PC-9 (cell line): ENCODE measurements around the gene CORIN. TPM values are rescaled to one million over a fixed set of nuclear protein-coding genes. Genes with fewer than 3 reads are reported as not detected.

Experiments used
- BruUV-seq: library from RNA; stranded (reverse); fragments of 400-500 nt; replicated peaks from 2 replicates; lab custom pipeline; 2021; lab: Mats Ljungman, UMichigan
- CTCF ChIA-PET: fragments of 300-600 bp; sonication (Branson Sonifier 250); formaldehyde crosslinking; loops from one replicate; lab custom pipeline; 2022; ENCODE audit warnings: antibody characterized with exemption; lab: Charles Lee
- POLR2A ChIA-PET: fragments of 300-600 bp; sonication (Branson Sonifier 250); formaldehyde crosslinking; loops from one replicate; lab custom pipeline; 2022; ENCODE audit warnings: antibody characterized with exemption; ENCODE audit not compliant: unreplicated experiment; lab: Charles Lee
- DNase-seq, 2 experiments: peaks; one replicate each; pipeline versions ENCODE4 v3.0.0 to v3.0.0-alpha.2; 2015 to 2022; ENCODE audit warnings: mixed read lengths in 1 of 2
- H2AFZ ChIP-seq: fragments of 200-600 bp; sonication (generic); 2 replicates; pipeline ENCODE4 v1.8.1; 2017; ENCODE audit warnings: antibody characterized with exemption
- H3F3A ChIP-seq: fragments of 200-600 bp; sonication (generic); 2 replicates; pipeline ENCODE4 v1.8.1; 2017; ENCODE audit warnings: antibody characterized with exemption, mild to moderate bottlenecking, low read depth; ENCODE audit not compliant: insufficient read depth
- H3K27ac ChIP-seq: fragments of 200-600 bp; sonication (generic); 2 replicates; pipeline ENCODE4 v1.6.1; 2016; ENCODE audit warnings: mixed run types
- H3K27me3 ChIP-seq: fragments of 200-600 bp; sonication (generic); 2 replicates; pipeline ENCODE4 v1.6.1; 2016; ENCODE audit warnings: low read depth, mixed run types; ENCODE audit not compliant: insufficient read depth
- H3K36me3 ChIP-seq: fragments of 200-600 bp; sonication (generic); 2 replicates; pipeline ENCODE4 v1.6.1; 2016; ENCODE audit warnings: low read depth, mixed run types
- H3K4me1 ChIP-seq: fragments of 200-600 bp; sonication (generic); replicated peaks from 2 replicates; pipeline ENCODE4 v1.6.1; 2016; ENCODE audit warnings: mixed run types; ENCODE audit not compliant: insufficient read depth
- H3K4me2 ChIP-seq: fragments of 200-600 bp; sonication (generic); 2 replicates; pipeline ENCODE4 v1.6.1; 2017; ENCODE audit warnings: mixed run types
- H3K4me3 ChIP-seq: fragments of 200-600 bp; sonication (generic); 2 replicates; pipeline ENCODE4 v1.6.1; 2016; ENCODE audit warnings: mixed run types
- H3K79me2 ChIP-seq: fragments of 200-600 bp; sonication (generic); 2 replicates; pipeline ENCODE4 v1.6.1; 2017; ENCODE audit warnings: low read depth, mixed run types
- H3K9me2 ChIP-seq: fragments of 200-600 bp; sonication (generic); 2 replicates; pipeline ENCODE4 v1.8.1; 2017; ENCODE audit warnings: mild to moderate bottlenecking; ENCODE audit not compliant: insufficient read depth
- H3K9me3 ChIP-seq: fragments of 200-600 bp; sonication (generic); 2 replicates; pipeline ENCODE4 v1.8.1; 2016; ENCODE audit warnings: low read depth; ENCODE audit not compliant: insufficient read depth
- H4K20me1 ChIP-seq: fragments of 200-600 bp; sonication (generic); 2 replicates; pipeline ENCODE4 v1.8.1; 2017; ENCODE audit not compliant: insufficient read depth
- CTCF ChIP-seq: fragments of 200-600 bp; sonication (generic); conservative IDR thresholded peaks from 2 replicates; pipeline ENCODE4 v1.6.1; 2017; ENCODE audit warnings: mixed run types, antibody characterized with exemption, mild to moderate bottlenecking, moderate library complexity
- EZH2 ChIP-seq: fragments of 200-600 bp; sonication (generic); IDR thresholded peaks from 2 replicates; pipeline ENCODE4 v1.8.0; 2017; ENCODE audit warnings: antibody characterized with exemption, low read depth
- intact Hi-C: fragments of 100-400 bp; cut with micrococcal nuclease; formaldehyde crosslinking; loops from one replicate; pipeline ENCODE4 v1.10.0; 2022; ENCODE audit not compliant: unreplicated experiment
- total RNA-seq: library from RNA; stranded (reverse); gene quantifications from 2 replicates; pipeline ENCODE4 v1.2.3, GENCODE V29; 2021

The CORIN gene
- total RNA-seq, 1 experiment from 2014 or later, result not detected

DNA sequence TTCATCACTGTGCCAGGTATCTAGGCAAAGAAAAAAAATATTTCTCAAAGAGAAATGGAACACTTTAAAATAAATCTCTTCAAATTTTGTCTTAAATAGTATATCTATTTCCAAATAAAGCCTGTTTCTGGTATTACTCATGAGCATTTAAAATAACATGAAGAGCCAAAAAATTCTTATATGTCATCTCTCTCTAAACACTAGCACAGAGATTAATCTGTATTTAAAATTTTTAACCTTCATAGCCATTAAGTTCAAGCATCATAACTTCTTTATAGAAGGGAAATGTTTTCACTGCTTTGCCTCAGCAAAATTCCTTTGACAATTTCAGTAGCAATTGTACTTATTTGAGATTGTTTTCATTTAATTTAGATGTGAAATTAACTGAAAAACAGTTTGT, 5.1 kb upstream of the CORIN start:
- CTCF ChIA-PET, result no interaction called here
- POLR2A ChIA-PET, result no interaction called here
- H3K36me3 ChIP-seq, result peaks cover 20% of the 10 kb centered on the region

GRCh38 chr4:47840291-47840690, 2.4 kb upstream of the CORIN start:
- Histone ChIP-seq H3K9me3 (no peaks in the 10 kb centered on the region), H3K27ac (no peak overlapping the region), H3K36me3 (0 out of 2 replicates have a peak, but pooled peaks cover 11% of the 10 kb centered on the region), H3K27me3 (no peaks in the 10 kb centered on the region), H4K20me1 (no peaks in the 10 kb centered on the region), H3K79me2 (no peaks in the 10 kb centered on the region), H2AFZ (no peak overlapping the region), H3K9me2 (no peaks in the 10 kb centered on the region), H3K4me3 (no peak overlapping the region), H3K4me2 (no peak overlapping the region), H3F3A (peaks cover 7% of the 10 kb centered on the region; the same call in 1 of the 2 replicates), H3K4me1 (no peaks in the 10 kb centered on the region; the same call in 1 of the 2 replicates)
- no peak for DNase-seq
- TF ChIP-seq EZH2 (no peak), CTCF (no peak)
- BruUV-seq, result no TSS peak
- POLR2A ChIA-PET, result no interaction called here
- CTCF ChIA-PET, result interaction anchor here (0.9 kb wide), 1 partner anchor 274 kb away, joined by 4 read pairs; no protein-coding TSS in a partner anchor
- intact Hi-C loops, result no loop called here

More for the DNA sequence above, 5.1 kb upstream of the CORIN start:
- H3K9me3 ChIP-seq, result no peaks in the 10 kb centered on the region
- no peaks in the 10 kb centered on the region for H4K20me1 ChIP-seq
- H3K27me3 ChIP-seq, result no peaks in the 10 kb centered on the region
- no peak for DNase-seq
- no peaks in the 10 kb centered on the region for H3K9me2 ChIP-seq
- H3K79me2 ChIP-seq, result no peaks in the 10 kb centered on the region
- intact Hi-C loops, result no loop called here
- H3K27ac ChIP-seq, result no peak overlapping the region
- no peak overlapping the region for H3K4me3 ChIP-seq
- no peak overlapping the region for H3K4me2 ChIP-seq
- TF ChIP-seq CTCF (no peak), EZH2 (no peak)
- H3K4me1 ChIP-seq, result no peaks in the 10 kb centered on the region
- BruUV-seq, result no TSS peak
- no peak overlapping the region for H2AFZ ChIP-seq
- H3F3A ChIP-seq, result peaks cover 7% of the 10 kb centered on the region; the same call in 1 of the 2 replicates

- H3K79me2 ChIP-seq, result no peaks in the 10 kb centered on the region
- TF ChIP-seq CTCF (no peak), EZH2 (no peak)
- no peak overlapping the region for H3K4me2 ChIP-seq
- H3K27ac ChIP-seq, result no peak overlapping the region
- H3F3A ChIP-seq, result peaks cover 7% of the 10 kb centered on the region; the same call in 1 of the 2 replicates
- no peaks in the 10 kb centered on the region; the same call in 1 of the 2 replicates for H3K4me1 ChIP-seq
- H4K20me1 ChIP-seq, result no peaks in the 10 kb centered on the region
- intact Hi-C loops, result loop anchor here (5.0 kb wide), 2 partner anchors 152 to 172 kb away; no protein-coding TSS in a partner anchor
- H3K9me2 ChIP-seq, result no peaks in the 10 kb centered on the region
- CTCF ChIA-PET, result interaction anchor here (0.6 kb wide), 1 partner anchor 556 kb away, joined by 3 read pairs; no protein-coding TSS in a partner anchor
- H3K4me3 ChIP-seq, result no peak overlapping the region
- H2AFZ ChIP-seq, result no peak overlapping the region
- no peaks in the 10 kb centered on the region for H3K9me3 ChIP-seq
- no peak for DNase-seq
- POLR2A ChIA-PET, result no interaction called here
- no peaks in the 10 kb centered on the region for H3K27me3 ChIP-seq
- 0 out of 2 replicates have a peak, but pooled peaks cover 10% of the 10 kb centered on the region for H3K36me3 ChIP-seq
- BruUV-seq, result no TSS peak
These were observed 1.4 kb upstream of the CORIN start for GRCh38 chr4:47839259-47839658.
